IMR-90 (cell line): ENCODE results near the gene DCHS1.

Source experiments
- BHLHE40 ChIP-seq: fragments of 150-350 bp; IDR thresholded peaks from 2 replicates; pipeline ENCODE4 v1.6.1; 2016; ENCODE audit warnings: mild to moderate bottlenecking, low read depth, low read length
- CEBPB ChIP-seq: IDR thresholded peaks from 2 replicates; pipeline ENCODE4 v1.6.1; 2012; ENCODE audit warnings: low read depth, low read length, improper control_type of control experiment
- CTCF ChIP-seq: conservative IDR thresholded peaks from 2 replicates; pipeline ENCODE4 v1.5.1; 2012; ENCODE audit warnings: mild to moderate bottlenecking, low read depth, low read length, improper control_type of control experiment
- FOS ChIP-seq: fragments of 150-350 bp; IDR thresholded peaks from 2 replicates; pipeline ENCODE4 v1.6.1; 2016; ENCODE audit warnings: low read depth, low read length
- MAFK ChIP-seq: IDR thresholded peaks from 2 replicates; pipeline ENCODE4 v1.6.1; 2012; ENCODE audit warnings: low read depth, low read length, improper control_type of control experiment
- MAZ ChIP-seq: IDR thresholded peaks from 2 replicates; pipeline ENCODE4 v1.6.1; 2012; ENCODE audit warnings: low read depth, mild to moderate bottlenecking, low read length, improper control_type of control experiment, moderate library complexity, borderline replicate concordance
- NFE2L2 ChIP-seq: fragments of 150-350 bp; IDR thresholded peaks from 2 replicates; pipeline ENCODE4 v1.6.1; 2016; ENCODE audit warnings: low read depth, mild to moderate bottlenecking, low read length
- POLR2A ChIP-seq: IDR thresholded peaks from 2 replicates; pipeline ENCODE4 v1.6.1; 2012; ENCODE audit warnings: mild to moderate bottlenecking, low read depth, low read length
- RAD21 ChIP-seq: IDR thresholded peaks from 2 replicates; pipeline ENCODE4 v1.6.1; 2012; ENCODE audit warnings: low read length, improper control_type of control experiment
- RCOR1 ChIP-seq: IDR thresholded peaks from 2 replicates; pipeline ENCODE4 v1.6.1; 2012; ENCODE audit warnings: mild to moderate bottlenecking, low read length, improper control_type of control experiment; ENCODE audit not compliant: insufficient replicate concordance
- SMC3 ChIP-seq: fragments of 150-350 bp; IDR thresholded peaks from 2 replicates; pipeline ENCODE4 v1.6.1; 2016; ENCODE audit warnings: low read depth, mild to moderate bottlenecking, antibody characterized with exemption, low read length, moderate library complexity
- USF2 ChIP-seq: fragments of 150-350 bp; IDR thresholded peaks from 2 replicates; pipeline ENCODE4 v1.6.1; 2017; ENCODE audit warnings: mild to moderate bottlenecking, antibody characterized with exemption, low read length, low read depth

- TF ChIP-seq CTCF (no peak), POLR2A (no peak), RCOR1 (no peak), RAD21 (no peak), MAFK (no peak), NFE2L2 (no peak), SMC3 (no peak), FOS (no peak), MAZ (no peak), USF2 (no peak), BHLHE40 (no peak), CEBPB (no peak)
Observed at GRCh38 chr11:6588018-6588417, 67.6 kb downstream of the DCHS1 start.
